Nephron progenitor cell (in vitro differentiated cells): ENCODE data around the gene ENDOU.
"Not testable (repeated sequence)": the region's sequence is repeated elsewhere in the genome, so short reads cannot be mapped to it uniquely, and the experiment has no call there.

ENCODE experiments used
- DNase-seq: peaks from one replicate; pipeline ENCODE4 v3.0.0; 2021
- H3K27ac Mint-ChIP-seq: 2 replicates; pipeline ENCODE4 v1.8.0; 2021; ENCODE audit warnings: mild to moderate bottlenecking, moderate library complexity, mixed read lengths
- H3K27me3 Mint-ChIP-seq: 2 replicates; pipeline ENCODE4 v1.8.0; 2021; ENCODE audit warnings: mild to moderate bottlenecking, low read depth, mixed read lengths; ENCODE audit not compliant: poor library complexity
- H3K36me3 Mint-ChIP-seq: 2 replicates; pipeline ENCODE4 v1.8.0; 2021; ENCODE audit warnings: low read depth, mixed read lengths
- H3K4me1 Mint-ChIP-seq: 2 replicates; pipeline ENCODE4 v1.8.0; 2021; ENCODE audit warnings: mixed read lengths
- H3K4me3 Mint-ChIP-seq: 2 replicates; pipeline ENCODE4 v1.8.0; 2021; ENCODE audit warnings: mild to moderate bottlenecking, moderate library complexity, mixed read lengths
- H3K9me3 Mint-ChIP-seq: 2 replicates; pipeline ENCODE4 v1.8.0; 2021; ENCODE audit warnings: mild to moderate bottlenecking, moderate library complexity, mixed read lengths
- TF ChIP-seq, protein P1 (sequence below): fragments of 200-600 bp; sonication (generic); IDR thresholded peaks from 2 replicates; pipeline ENCODE4 v1.5.0; 2021; ENCODE audit warnings: antibody characterized with exemption

ENDOU gene

DNA sequence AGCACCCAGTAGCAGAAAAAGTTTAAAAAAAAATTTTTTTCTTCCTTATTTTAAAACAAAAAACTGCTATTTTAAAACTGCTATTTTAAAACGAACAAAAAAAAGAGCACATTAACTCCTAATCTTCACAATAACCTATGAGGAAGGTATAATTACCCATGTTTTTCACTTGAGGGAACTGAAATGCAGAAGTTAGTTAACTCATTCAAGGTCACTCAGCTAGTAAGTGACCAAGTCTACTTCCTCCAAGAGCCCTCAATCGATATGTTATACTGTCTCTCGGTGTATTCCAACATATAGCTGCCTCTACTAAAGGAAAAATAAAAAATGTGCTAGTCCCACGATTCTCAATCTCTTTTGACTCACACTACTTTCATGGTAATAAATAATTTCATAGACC lies 27.2 kb downstream of the ENDOU start:
- DNase-seq: no peak
- H3K27ac Mint-ChIP-seq: no peak overlapping the region
- H3K36me3 Mint-ChIP-seq: peaks cover 91% of the 10 kb centered on the region
- peaks cover 4% of the 10 kb centered on the region for H3K27me3 Mint-ChIP-seq
- TF ChIP-seq, protein P1, sequence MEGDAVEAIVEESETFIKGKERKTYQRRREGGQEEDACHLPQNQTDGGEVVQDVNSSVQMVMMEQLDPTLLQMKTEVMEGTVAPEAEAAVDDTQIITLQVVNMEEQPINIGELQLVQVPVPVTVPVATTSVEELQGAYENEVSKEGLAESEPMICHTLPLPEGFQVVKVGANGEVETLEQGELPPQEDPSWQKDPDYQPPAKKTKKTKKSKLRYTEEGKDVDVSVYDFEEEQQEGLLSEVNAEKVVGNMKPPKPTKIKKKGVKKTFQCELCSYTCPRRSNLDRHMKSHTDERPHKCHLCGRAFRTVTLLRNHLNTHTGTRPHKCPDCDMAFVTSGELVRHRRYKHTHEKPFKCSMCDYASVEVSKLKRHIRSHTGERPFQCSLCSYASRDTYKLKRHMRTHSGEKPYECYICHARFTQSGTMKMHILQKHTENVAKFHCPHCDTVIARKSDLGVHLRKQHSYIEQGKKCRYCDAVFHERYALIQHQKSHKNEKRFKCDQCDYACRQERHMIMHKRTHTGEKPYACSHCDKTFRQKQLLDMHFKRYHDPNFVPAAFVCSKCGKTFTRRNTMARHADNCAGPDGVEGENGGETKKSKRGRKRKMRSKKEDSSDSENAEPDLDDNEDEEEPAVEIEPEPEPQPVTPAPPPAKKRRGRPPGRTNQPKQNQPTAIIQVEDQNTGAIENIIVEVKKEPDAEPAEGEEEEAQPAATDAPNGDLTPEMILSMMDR: no peak
- peaks cover 3% of the 10 kb centered on the region for H3K9me3 Mint-ChIP-seq
- peaks cover under 1% of the 10 kb centered on the region for H3K4me1 Mint-ChIP-seq
- H3K4me3 Mint-ChIP-seq: no peak overlapping the region

DNA sequence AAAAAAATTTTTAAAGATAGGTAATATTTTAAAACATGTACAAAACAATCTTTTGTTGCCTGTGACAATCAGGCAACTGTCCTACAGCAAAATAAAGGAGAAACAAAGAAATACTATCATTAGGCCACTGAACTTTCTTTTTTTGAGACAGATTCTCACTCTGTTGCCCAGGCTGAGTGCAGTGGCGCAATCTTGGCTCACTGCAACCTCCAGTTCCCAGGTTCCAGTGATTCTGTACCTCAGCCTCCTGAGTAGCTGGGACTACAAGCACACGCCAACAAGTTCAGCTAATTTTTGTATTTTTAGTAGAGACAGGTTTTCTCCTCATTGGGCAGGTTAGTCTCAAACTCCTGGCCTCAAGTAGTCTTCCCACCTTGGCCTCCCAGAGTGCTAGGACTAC lies 36.1 kb downstream of the ENDOU start:
- no peaks in the 10 kb centered on the region for H3K27me3 Mint-ChIP-seq
- peaks cover 51% of the 10 kb centered on the region for H3K36me3 Mint-ChIP-seq
- DNase-seq: no peak
- TF ChIP-seq, protein P1: no peak
- H3K4me1 Mint-ChIP-seq: no peaks in the 10 kb centered on the region
- H3K9me3 Mint-ChIP-seq: peaks cover 16% of the 10 kb centered on the region
- no peak overlapping the region for H3K27ac Mint-ChIP-seq
- H3K4me3 Mint-ChIP-seq: no peak overlapping the region

DNA sequence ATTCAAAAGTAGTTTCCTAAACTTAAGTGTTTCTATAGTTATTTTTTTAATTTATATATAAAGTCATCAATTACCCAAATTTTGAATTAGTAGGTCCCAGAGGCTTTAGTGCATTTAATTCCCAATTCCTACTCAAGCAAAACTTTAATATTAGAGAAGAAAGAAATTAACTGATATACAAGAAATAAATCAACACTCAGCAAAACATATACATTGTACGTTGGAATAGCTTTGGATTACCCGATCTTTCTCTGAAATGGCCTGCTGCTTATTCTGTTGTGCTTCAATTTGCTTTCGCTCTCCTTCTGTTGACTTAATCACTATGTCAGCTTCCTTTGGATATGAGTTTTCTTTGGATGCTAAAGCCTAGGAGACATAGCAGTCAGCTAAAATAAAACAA lies 37.7 kb downstream of the ENDOU start:
- TF ChIP-seq, protein P1: no peak
- Mint-ChIP-seq H3K36me3 (peaks cover 47% of the 10 kb centered on the region), H3K9me3 (peaks cover 10% of the 10 kb centered on the region), H3K27me3 (no peaks in the 10 kb centered on the region), H3K4me1 (no peaks in the 10 kb centered on the region), H3K4me3 (no peak overlapping the region), H3K27ac (no peak overlapping the region)
- no peak for DNase-seq

DNA sequence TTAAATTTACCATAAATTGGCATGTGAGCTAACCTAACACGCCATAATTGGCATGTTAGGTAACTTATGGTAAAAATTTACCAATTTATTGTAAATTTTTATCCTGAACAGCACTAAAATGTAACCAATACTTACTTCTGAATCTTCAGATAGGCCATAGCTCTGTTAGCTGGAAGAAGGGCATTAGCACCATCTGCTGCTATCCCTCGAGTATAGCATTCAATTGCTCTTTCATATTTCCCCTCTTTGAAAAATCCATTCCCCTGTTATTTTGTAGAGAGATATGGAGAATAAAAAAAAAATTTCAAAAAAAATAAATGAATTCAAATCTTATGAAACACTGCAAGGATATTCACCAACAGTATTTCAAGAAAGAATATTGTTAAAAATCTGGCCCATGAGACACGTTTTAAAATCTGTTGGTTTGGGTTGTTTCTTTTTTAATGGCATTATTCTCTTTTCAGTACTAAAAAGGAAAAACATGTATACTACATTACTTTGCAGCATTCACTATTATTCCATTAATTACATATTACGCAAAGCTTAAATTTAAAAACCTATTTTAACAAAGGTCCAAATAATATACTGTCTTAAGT lies 38.5 kb downstream of the ENDOU start:
- Mint-ChIP-seq H3K36me3 (peaks cover 39% of the 10 kb centered on the region), H3K4me3 (no peak overlapping the region), H3K4me1 (no peaks in the 10 kb centered on the region), H3K9me3 (peaks cover under 1% of the 10 kb centered on the region), H3K27me3 (no peaks in the 10 kb centered on the region), H3K27ac (no peak overlapping the region)
- TF ChIP-seq, protein P1: peak; percentile 46
- no peak for DNase-seq

DNA sequence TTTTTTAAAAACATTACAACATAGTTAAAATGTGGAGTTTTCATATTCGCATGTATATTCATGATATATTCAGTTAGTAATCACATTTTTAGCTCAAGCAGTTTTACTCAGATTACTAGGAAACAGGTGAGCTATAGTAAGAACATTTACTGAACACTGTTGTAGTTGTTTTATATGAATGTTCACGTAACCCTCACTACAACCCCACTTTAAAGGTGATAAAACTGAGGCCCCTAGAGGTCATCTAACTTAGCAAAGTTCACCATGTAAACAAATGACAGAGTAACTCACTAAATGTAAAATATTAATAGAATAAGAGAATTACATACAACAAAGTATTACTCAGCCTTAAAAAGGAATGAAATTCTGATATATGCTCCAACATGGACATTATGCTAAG lies 45.5 kb downstream of the ENDOU start:
- no peaks in the 10 kb centered on the region for H3K4me1 Mint-ChIP-seq
- peaks cover 80% of the 10 kb centered on the region for H3K36me3 Mint-ChIP-seq
- H3K27ac Mint-ChIP-seq: no peak overlapping the region
- no peak overlapping the region for H3K4me3 Mint-ChIP-seq
- DNase-seq: no peak
- TF ChIP-seq, protein P1: no peak
- H3K27me3 Mint-ChIP-seq: no peaks in the 10 kb centered on the region
- peaks cover 26% of the 10 kb centered on the region for H3K9me3 Mint-ChIP-seq

DNA sequence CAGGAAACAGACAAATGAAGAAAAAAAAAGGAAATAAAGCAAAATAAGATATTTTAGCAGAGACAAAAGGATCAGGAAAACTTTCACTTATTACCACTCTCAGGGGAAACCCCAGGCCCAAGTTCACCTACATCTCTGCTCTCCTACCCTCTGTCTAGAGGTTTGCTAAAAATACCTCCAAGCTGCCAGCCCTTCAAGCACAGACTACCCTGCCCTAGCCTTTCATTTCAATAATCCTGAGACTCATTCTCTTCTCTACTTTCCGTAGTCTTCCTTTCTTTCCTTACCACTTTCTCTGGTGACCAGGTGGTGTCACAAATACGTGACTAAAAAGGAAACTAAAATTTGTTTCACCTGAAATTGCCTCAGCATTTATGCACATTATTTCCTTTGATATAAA lies 53.2 kb downstream of the ENDOU start:
- no peak for DNase-seq
- H3K9me3 Mint-ChIP-seq: peaks cover 8% of the 10 kb centered on the region
- H3K4me1 Mint-ChIP-seq: no peaks in the 10 kb centered on the region
- H3K4me3 Mint-ChIP-seq: no peak overlapping the region
- peak overlapping the region; percentile 9 for H3K27ac Mint-ChIP-seq
- H3K27me3 Mint-ChIP-seq: no peaks in the 10 kb centered on the region
- TF ChIP-seq, protein P1: no peak
- H3K36me3 Mint-ChIP-seq: peaks cover 68% of the 10 kb centered on the region

DNA sequence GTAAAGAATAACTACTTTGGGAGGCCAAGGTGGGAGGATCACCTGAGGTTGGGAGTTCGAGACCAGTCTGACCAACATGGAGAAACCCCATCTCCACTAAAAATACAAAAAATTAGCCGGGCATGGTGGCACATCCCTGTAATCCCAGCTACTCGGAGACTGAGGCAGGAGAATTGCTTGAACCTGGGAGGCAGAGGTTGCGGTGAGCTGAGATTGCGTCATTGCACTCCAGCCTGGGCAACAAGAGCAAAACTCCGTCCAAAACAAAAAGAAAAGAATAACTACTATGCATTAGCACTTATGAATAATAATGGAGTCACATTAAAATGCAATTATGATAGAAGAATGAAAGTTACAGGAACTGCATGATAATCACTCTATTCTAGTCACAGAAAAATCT lies 57.4 kb downstream of the ENDOU start:
- not testable (repeated sequence) for H3K27ac Mint-ChIP-seq, H3K27me3 Mint-ChIP-seq, H3K4me1 Mint-ChIP-seq, H3K9me3 Mint-ChIP-seq, DNase-seq, H3K4me3 Mint-ChIP-seq
- peaks cover 63% of the 10 kb centered on the region for H3K36me3 Mint-ChIP-seq
